Mammary epithelial cell (primary cell): Measurements from ENCODE around the gene ANO2.

ENCODE experiments used
- CTCF ChIP-seq, 2 donors: IDR thresholded peaks in 1 of 2; conservative IDR thresholded peaks in 1 of 2; 2 replicates each; pipeline ENCODE4 v1.5.1; 2011 to 2012; ENCODE audit warnings: inconsistent platforms in 2 of 2, low read length in 2 of 2, mild to moderate bottlenecking in 2 of 2, control low read depth in 1 of 2, low read depth in 1 of 2; ENCODE audit not compliant: insufficient read depth in 1 of 2; ENCODE audit errors: extremely low read depth in 1 of 2
- EZH2 ChIP-seq: IDR thresholded peaks from 2 replicates; pipeline ENCODE4 v1.6.1; 2012; ENCODE audit warnings: low read length, inconsistent platforms, borderline replicate concordance

GRCh38 chr12:5514016-5514415 lies 431.0 kb downstream of the ANO2 start:
- TF ChIP-seq CTCF (conservative IDR thresholded peaks at IDR 0.05 in 1 of 2, IDR thresholded peaks at IDR 0.05 in 1 of 2; ENCODE audit: extremely low read depth in 1 of 2, insufficient read depth in 1 of 2, low read depth in 1 of 2, low read length in 2 of 2) (no peak), EZH2 (no peak)
